ENCODE measurements around the gene NRG2.

The NRG2 gene

GRCh38 chr5:139842321-139842720 is 200.8 kb downstream of the NRG2 start:
- no peak for DNase-seq

GRCh38 chr5:139841549-139841948 is 201.6 kb downstream of the NRG2 start:
- no peak for DNase-seq

- no peak for DNase-seq
These were observed 203.2 kb downstream of the NRG2 start for GRCh38 chr5:139839918-139840317.

GRCh38 chr5:139839232-139839815 is 203.8 kb downstream of the NRG2 start:
- DNase-seq = no peak

GRCh38 chr5:139838381-139839197 is 204.5 kb downstream of the NRG2 start:
- no peak for DNase-seq

- DNase-seq = no peak
These were observed 205.3 kb downstream of the NRG2 start for GRCh38 chr5:139837711-139838380.

- DNase-seq = no peak
These were observed 206.5 kb downstream of the NRG2 start for GRCh38 chr5:139836469-139837208.

GRCh38 chr5:139835656-139836055 is 207.4 kb downstream of the NRG2 start:
- no peak for DNase-seq

GRCh38 chr5:139833525-139833924 is 209.6 kb downstream of the NRG2 start:
- DNase-seq = no peak

GRCh38 chr5:139831624-139832023 is 211.5 kb downstream of the NRG2 start:
- no peak for DNase-seq

- DNase-seq = no peak
These were observed 213.6 kb downstream of the NRG2 start for GRCh38 chr5:139829471-139829870.

GRCh38 chr5:139828207-139828895 is 214.7 kb downstream of the NRG2 start:
- DNase-seq = peak in 47 of 56 donors; percentile 21 to 91 (median 69)

- no peak for DNase-seq
These were observed 217.4 kb downstream of the NRG2 start for GRCh38 chr5:139825690-139826089.

GRCh38 chr5:139823757-139824355 is 219.2 kb downstream of the NRG2 start:
- DNase-seq = no peak

- no peak for DNase-seq
These were observed 220.3 kb downstream of the NRG2 start for GRCh38 chr5:139822553-139823425.

GRCh38 chr5:139821806-139822552 is 221.1 kb downstream of the NRG2 start:
- no peak for DNase-seq

GRCh38 chr5:139820606-139821005 is 222.5 kb downstream of the NRG2 start:
- DNase-seq = no peak

- DNase-seq = no peak
These were observed 223.0 kb downstream of the NRG2 start for GRCh38 chr5:139820130-139820529.

- no peak for DNase-seq
These were observed 225.1 kb downstream of the NRG2 start for GRCh38 chr5:139817970-139818369.
